ENCODE data around the gene SZT2. TPM values are rescaled to one million over a fixed set of nuclear protein-coding genes. Genes with fewer than 3 reads are reported as not detected.

The SZT2 gene
- total and polyA plus RNA-seq, 2 of the 13 experiments (the other 11 are each of a cell fraction or from before 2014, with no cell fraction given), result 8.0 to 8.8 TPM

DNA sequence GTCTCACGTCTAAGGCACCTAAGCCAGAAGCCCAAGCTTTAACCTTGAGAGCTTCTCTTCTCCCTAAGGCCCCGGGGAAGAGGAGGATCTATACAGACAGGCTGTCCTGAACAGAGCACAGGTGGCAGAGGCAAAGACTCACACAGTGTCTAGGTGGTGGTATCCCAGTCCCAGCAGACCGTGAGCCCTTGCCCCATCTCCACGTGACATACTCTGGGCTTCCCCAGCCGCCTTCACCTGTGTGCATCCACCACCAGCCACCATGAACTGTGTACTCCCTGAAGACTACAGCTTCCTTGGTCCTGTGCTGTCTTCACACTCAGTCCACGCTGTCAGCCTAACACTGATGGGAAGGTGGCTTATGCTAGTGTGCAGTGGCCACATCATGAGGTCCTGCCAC is 31.7 kb downstream of the SZT2 start:
- Histone ChIP-seq H3K9ac (ENCODE audit: insufficient read depth, low read depth, low read length) (no peak overlapping the region), H3K79me2 (ENCODE audit: insufficient read depth, low read length) (no peaks in the 10 kb centered on the region), H2AFZ (ENCODE audit: low read length) (no peak overlapping the region), H3K4me1 (ENCODE audit: insufficient read depth, low read length) (peaks cover 13% of the 10 kb centered on the region), H4K20me1 (ENCODE audit: insufficient read depth, low read length) (no peaks in the 10 kb centered on the region), H3K4me3 (replicated peaks in 1 of 3; ENCODE audit: insufficient read depth in 1 of 3, low read depth in 2 of 3, low read length in 3 of 3) (no peak overlapping the region), H3K27ac (ENCODE audit: extremely low read length, insufficient read depth, low read length) (no peak overlapping the region), H3K9me3 (ENCODE audit: low read length) (no peaks in the 10 kb centered on the region), H3K27me3 (ENCODE audit: control insufficient read depth in 1 of 2, insufficient read depth in 2 of 2, low read length in 2 of 2) (no peaks in the 10 kb centered on the region), H3K4me2 (ENCODE audit: low read depth, low read length) (no peak overlapping the region), H3K36me3 (replicated peaks in 1 of 2; ENCODE audit: control insufficient read depth in 1 of 2, insufficient read depth in 2 of 2, low read length in 2 of 2) (peaks cover 27 to 63% of the 10 kb centered on the region in 2 experiments)
- 95% methylated on average over 6 of the region's 6 CpGs for WGBS (ENCODE audit: low lambda C conversion rate)
- POLR2A ChIA-PET, result no interaction called here
- BruUV-seq (replicated peaks), result no TSS peak
- in situ Hi-C loops (cut with HindIII; ENCODE audit: extremely low pct_ligation_motif_present, low pct_unique_long_range_greater_than_20kb), result loop anchor here (25.0 kb wide), 1 partner anchor 509 kb away; no protein-coding TSS in a partner anchor
- DNase-seq (ENCODE audit: low spot score) (no peak), FAIRE-seq (no peak), ATAC-seq (no peak)
- intact Hi-C loops (cut with micrococcal nuclease; ENCODE audit: unreplicated experiment), result no loop called here
- CTCF ChIA-PET (ENCODE audit: low intra/inter-chr PET ratio, low total read pairs), result no interaction called here
- TF ChIP-seq SP140L (CRISPR knock-in tag; IDR thresholded peaks at IDR 0.05; ENCODE audit: borderline replicate concordance), result no peak
- no peak for TF ChIP-seq ATF7 (IDR thresholded peaks at IDR 0.05)
- TF ChIP-seq ATF7 (CRISPR knock-in tag; IDR thresholded peaks at IDR 0.05), result no peak
- no peak for TF ChIP-seq AKAP8 (CRISPR knock-in tag; IDR thresholded peaks at IDR 0.05)
- no peak for TF ChIP-seq ZNF354B (CRISPR knock-in tag; IDR thresholded peaks at IDR 0.05)
- TF ChIP-seq KLF12 (CRISPR knock-in tag; IDR thresholded peaks at IDR 0.05; ENCODE audit: borderline replicate concordance), result no peak
- no peak for TF ChIP-seq PHB2 (IDR thresholded peaks at IDR 0.05; ENCODE audit: partially characterized antibody)
- no peak for TF ChIP-seq NFIB (CRISPR knock-in tag; IDR thresholded peaks at IDR 0.05; ENCODE audit: borderline replicate concordance)
- TF ChIP-seq WIZ (CRISPR knock-in tag; IDR thresholded peaks at IDR 0.05), result no peak
- no peak for TF ChIP-seq ZNF432 (CRISPR knock-in tag; IDR thresholded peaks at IDR 0.05; ENCODE audit: borderline replicate concordance)
- TF ChIP-seq, protein P1, sequence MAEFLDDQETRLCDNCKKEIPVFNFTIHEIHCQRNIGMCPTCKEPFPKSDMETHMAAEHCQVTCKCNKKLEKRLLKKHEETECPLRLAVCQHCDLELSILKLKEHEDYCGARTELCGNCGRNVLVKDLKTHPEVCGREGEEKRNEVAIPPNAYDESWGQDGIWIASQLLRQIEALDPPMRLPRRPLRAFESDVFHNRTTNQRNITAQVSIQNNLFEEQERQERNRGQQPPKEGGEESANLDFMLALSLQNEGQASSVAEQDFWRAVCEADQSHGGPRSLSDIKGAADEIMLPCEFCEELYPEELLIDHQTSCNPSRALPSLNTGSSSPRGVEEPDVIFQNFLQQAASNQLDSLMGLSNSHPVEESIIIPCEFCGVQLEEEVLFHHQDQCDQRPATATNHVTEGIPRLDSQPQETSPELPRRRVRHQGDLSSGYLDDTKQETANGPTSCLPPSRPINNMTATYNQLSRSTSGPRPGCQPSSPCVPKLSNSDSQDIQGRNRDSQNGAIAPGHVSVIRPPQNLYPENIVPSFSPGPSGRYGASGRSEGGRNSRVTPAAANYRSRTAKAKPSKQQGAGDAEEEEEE (CRISPR knock-in tag; IDR thresholded peaks at IDR 0.05; ENCODE audit: borderline replicate concordance), result no peak
- TF ChIP-seq, protein P2, sequence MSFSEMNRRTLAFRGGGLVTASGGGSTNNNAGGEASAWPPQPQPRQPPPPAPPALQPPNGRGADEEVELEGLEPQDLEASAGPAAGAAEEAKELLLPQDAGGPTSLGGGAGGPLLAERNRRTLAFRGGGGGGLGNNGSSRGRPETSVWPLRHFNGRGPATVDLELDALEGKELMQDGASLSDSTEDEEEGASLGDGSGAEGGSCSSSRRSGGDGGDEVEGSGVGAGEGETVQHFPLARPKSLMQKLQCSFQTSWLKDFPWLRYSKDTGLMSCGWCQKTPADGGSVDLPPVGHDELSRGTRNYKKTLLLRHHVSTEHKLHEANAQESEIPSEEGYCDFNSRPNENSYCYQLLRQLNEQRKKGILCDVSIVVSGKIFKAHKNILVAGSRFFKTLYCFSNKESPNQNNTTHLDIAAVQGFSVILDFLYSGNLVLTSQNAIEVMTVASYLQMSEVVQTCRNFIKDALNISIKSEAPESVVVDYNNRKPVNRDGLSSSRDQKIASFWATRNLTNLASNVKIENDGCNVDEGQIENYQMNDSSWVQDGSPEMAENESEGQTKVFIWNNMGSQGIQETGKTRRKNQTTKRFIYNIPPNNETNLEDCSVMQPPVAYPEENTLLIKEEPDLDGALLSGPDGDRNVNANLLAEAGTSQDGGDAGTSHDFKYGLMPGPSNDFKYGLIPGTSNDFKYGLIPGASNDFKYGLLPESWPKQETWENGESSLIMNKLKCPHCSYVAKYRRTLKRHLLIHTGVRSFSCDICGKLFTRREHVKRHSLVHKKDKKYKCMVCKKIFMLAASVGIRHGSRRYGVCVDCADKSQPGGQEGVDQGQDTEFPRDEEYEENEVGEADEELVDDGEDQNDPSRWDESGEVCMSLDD (CRISPR knock-in tag; IDR thresholded peaks at IDR 0.05; ENCODE audit: borderline replicate concordance), result no peak
- TF ChIP-seq, protein P3, sequence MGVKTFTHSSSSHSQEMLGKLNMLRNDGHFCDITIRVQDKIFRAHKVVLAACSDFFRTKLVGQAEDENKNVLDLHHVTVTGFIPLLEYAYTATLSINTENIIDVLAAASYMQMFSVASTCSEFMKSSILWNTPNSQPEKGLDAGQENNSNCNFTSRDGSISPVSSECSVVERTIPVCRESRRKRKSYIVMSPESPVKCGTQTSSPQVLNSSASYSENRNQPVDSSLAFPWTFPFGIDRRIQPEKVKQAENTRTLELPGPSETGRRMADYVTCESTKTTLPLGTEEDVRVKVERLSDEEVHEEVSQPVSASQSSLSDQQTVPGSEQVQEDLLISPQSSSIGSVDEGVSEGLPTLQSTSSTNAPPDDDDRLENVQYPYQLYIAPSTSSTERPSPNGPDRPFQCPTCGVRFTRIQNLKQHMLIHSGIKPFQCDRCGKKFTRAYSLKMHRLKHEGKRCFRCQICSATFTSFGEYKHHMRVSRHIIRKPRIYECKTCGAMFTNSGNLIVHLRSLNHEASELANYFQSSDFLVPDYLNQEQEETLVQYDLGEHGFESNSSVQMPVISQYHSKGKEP (CRISPR knock-in tag; IDR thresholded peaks at IDR 0.05), result no peak
- no peak for TF ChIP-seq ADNP (CRISPR knock-in tag; IDR thresholded peaks at IDR 0.05)
- TF ChIP-seq POLR2AphosphoS2 (IDR thresholded peaks at IDR 0.05; ENCODE audit: low read depth, low read length), result no peak
- TF ChIP-seq, protein P4, sequence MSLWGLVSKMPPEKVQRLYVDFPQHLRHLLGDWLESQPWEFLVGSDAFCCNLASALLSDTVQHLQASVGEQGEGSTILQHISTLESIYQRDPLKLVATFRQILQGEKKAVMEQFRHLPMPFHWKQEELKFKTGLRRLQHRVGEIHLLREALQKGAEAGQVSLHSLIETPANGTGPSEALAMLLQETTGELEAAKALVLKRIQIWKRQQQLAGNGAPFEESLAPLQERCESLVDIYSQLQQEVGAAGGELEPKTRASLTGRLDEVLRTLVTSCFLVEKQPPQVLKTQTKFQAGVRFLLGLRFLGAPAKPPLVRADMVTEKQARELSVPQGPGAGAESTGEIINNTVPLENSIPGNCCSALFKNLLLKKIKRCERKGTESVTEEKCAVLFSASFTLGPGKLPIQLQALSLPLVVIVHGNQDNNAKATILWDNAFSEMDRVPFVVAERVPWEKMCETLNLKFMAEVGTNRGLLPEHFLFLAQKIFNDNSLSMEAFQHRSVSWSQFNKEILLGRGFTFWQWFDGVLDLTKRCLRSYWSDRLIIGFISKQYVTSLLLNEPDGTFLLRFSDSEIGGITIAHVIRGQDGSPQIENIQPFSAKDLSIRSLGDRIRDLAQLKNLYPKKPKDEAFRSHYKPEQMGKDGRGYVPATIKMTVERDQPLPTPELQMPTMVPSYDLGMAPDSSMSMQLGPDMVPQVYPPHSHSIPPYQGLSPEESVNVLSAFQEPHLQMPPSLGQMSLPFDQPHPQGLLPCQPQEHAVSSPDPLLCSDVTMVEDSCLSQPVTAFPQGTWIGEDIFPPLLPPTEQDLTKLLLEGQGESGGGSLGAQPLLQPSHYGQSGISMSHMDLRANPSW (CRISPR knock-in tag; IDR thresholded peaks at IDR 0.05; ENCODE audit: borderline replicate concordance), result no peak
- TF ChIP-seq DMAP1 (CRISPR knock-in tag; IDR thresholded peaks at IDR 0.05), result no peak
- TF ChIP-seq SNRNP70 (IDR thresholded peaks at IDR 0.05; ENCODE audit: low read depth, low read length), result no peak
